ENCODE results near the gene HPCAL4. TPM values are rescaled to one million over a fixed set of nuclear protein-coding genes. Genes with fewer than 3 reads are reported as not detected.
A peak's percentile ranks its signal among the peaks of the same experiment; 100 is the strongest.

Gene HPCAL4
- total and polyA plus RNA-seq, 2 experiments from 2014 or later, result 0.08 to 1.2 TPM

GRCh38 chr1:39738622-39739366 lies 47.6 kb upstream of the HPCAL4 start, which contains the start of gene PPIE:
PPIE (plus strand) TSS chr1:39738882; CDS start chr1:39738901, 19 bp downstream.
- H3K4me1 ChIP-seq (ENCODE audit: insufficient read depth), result peaks cover 9% of the 10 kb centered on the region; the same call in 1 of the 2 replicates
- Mint-ChIP-seq H3K9me3 (no peaks in the 10 kb centered on the region; the same call in 1 of the 3 replicates), H3K4me3 (peak within 1 kb of the TSS; percentile 97), H3K27me3 (ENCODE audit: insufficient read depth, low read depth, poor library complexity) (peaks cover 25% of the 10 kb centered on the region), H3K4me1 (peaks cover 7% of the 10 kb centered on the region), H3K27ac (peak within 1 kb of the TSS; percentile 72; the same call in 1 of the 2 replicates), H3K36me3 (ENCODE audit: low read depth) (peaks cover 23% of the 10 kb centered on the region)
- no peaks in the 10 kb centered on the region for H3F3A ChIP-seq (replicated peaks; ENCODE audit: low read depth)
- H3K79me2 ChIP-seq (replicated peaks; ENCODE audit: insufficient read depth), result peaks cover 3% of the 10 kb centered on the region
- peak within 1 kb of the TSS; percentile 86 for H3K4me2 ChIP-seq
- peak; percentile 98 for DNase-seq (ENCODE audit: low spot score)
- peaks cover 12% of the 10 kb centered on the region; the same call in 1 of the 2 replicates for H3K9me2 ChIP-seq (ENCODE audit: insufficient read depth)
- 0 out of 2 replicates have a peak within 1 kb of the TSS, but pooled peaks have one; percentile 45 for H3K27ac ChIP-seq (ENCODE audit: low read depth)
- H4K20me1 ChIP-seq (replicated peaks; ENCODE audit: insufficient read depth), result peaks cover 19% of the 10 kb centered on the region
- TF ChIP-seq, protein P1, sequence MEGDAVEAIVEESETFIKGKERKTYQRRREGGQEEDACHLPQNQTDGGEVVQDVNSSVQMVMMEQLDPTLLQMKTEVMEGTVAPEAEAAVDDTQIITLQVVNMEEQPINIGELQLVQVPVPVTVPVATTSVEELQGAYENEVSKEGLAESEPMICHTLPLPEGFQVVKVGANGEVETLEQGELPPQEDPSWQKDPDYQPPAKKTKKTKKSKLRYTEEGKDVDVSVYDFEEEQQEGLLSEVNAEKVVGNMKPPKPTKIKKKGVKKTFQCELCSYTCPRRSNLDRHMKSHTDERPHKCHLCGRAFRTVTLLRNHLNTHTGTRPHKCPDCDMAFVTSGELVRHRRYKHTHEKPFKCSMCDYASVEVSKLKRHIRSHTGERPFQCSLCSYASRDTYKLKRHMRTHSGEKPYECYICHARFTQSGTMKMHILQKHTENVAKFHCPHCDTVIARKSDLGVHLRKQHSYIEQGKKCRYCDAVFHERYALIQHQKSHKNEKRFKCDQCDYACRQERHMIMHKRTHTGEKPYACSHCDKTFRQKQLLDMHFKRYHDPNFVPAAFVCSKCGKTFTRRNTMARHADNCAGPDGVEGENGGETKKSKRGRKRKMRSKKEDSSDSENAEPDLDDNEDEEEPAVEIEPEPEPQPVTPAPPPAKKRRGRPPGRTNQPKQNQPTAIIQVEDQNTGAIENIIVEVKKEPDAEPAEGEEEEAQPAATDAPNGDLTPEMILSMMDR (conservative IDR thresholded peaks at IDR 0.05; ENCODE audit: low read depth in 2 of 2), result no peak
- TF ChIP-seq POLR2AphosphoS5 (IDR thresholded peaks at IDR 0.05; ENCODE audit: low read depth) (peak; percentile 88), CREB1 (CRISPR knock-in tag; IDR thresholded peaks at IDR 0.05; ENCODE audit: low read depth) (peak; percentile 22; the same call in 1 of the 2 replicates)
- peak; percentile 98 for ATAC-seq
- H3K4me3 ChIP-seq, result peak within 1 kb of the TSS; percentile 78
- H3K27me3 ChIP-seq (ENCODE audit: insufficient read depth), result peaks cover 43% of the 10 kb centered on the region
- peak within 1 kb of the TSS; percentile 100 for H2AFZ ChIP-seq
- H3K36me3 ChIP-seq (ENCODE audit: insufficient read depth), result peaks cover 28% of the 10 kb centered on the region

DNA sequence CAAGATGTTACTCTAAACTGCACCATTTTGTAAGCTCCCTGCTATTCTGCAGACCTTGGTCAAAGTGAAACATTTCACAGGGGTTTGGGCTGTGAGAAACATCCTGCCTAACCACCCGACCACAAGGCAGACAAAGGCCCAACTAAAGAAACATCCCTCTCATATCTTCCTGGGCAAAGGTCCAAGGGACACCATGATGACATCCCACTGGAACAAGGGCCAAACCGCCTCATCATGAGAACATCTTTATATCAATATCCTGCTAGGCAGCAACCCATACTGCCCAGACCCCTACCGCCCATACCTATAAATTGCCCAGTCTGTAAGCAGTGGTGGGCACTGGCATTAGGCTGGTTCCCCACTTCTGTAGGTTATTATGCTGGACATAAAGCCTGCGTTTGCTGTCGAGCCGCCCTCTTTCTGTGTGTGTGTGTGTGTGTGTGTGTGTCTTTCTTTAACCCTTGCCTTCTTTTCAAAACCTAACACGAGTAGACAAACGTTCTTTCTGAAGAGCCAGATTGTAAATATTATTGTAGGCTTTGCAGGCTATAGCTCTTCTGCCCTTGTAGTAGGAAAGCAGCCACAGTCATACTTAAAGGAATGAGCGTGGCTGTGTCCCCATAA lies 46.4 kb upstream of the HPCAL4 start:
- Histone ChIP-seq H3F3A (replicated peaks; ENCODE audit: low read depth) (no peaks in the 10 kb centered on the region), H3K79me2 (replicated peaks; ENCODE audit: insufficient read depth) (peaks cover 3% of the 10 kb centered on the region), H3K9me2 (ENCODE audit: insufficient read depth) (peaks cover 12% of the 10 kb centered on the region; the same call in 1 of the 2 replicates), H3K4me3 (no peak overlapping the region), H2AFZ (0 out of 2 replicates have a peak overlapping the region, but pooled peaks have one; percentile 66), H4K20me1 (replicated peaks; ENCODE audit: insufficient read depth) (peaks cover 12% of the 10 kb centered on the region), H3K36me3 (ENCODE audit: insufficient read depth) (peaks cover 17% of the 10 kb centered on the region), H3K27me3 (ENCODE audit: insufficient read depth) (peaks cover 55% of the 10 kb centered on the region), H3K27ac (ENCODE audit: low read depth) (no peak overlapping the region), H3K4me1 (ENCODE audit: insufficient read depth) (peaks cover 9% of the 10 kb centered on the region; the same call in 1 of the 2 replicates), H3K4me2 (no peak overlapping the region)
- H3K27ac Mint-ChIP-seq, result no peak overlapping the region
- peaks cover 14% of the 10 kb centered on the region for H3K36me3 Mint-ChIP-seq (ENCODE audit: low read depth)
- H3K9me3 Mint-ChIP-seq, result no peaks in the 10 kb centered on the region; the same call in 1 of the 3 replicates
- ATAC-seq, result no peak
- DNase-seq (ENCODE audit: low spot score), result no peak
- peaks cover 7% of the 10 kb centered on the region for H3K4me1 Mint-ChIP-seq
- no peak overlapping the region; the same call in 2 of the 3 replicates for H3K4me3 Mint-ChIP-seq
- H3K27me3 Mint-ChIP-seq (ENCODE audit: insufficient read depth, low read depth, poor library complexity), result peaks cover 35% of the 10 kb centered on the region
- no peak for TF ChIP-seq JUNB (IDR thresholded peaks at IDR 0.05; ENCODE audit: unreplicated experiment)
- no peak for TF ChIP-seq EZH2 (IDR thresholded peaks at IDR 0.05; ENCODE audit: low read depth, unreplicated experiment)
- TF ChIP-seq REST (IDR thresholded peaks at IDR 0.05; ENCODE audit: unreplicated experiment), result no peak
- TF ChIP-seq CREB1 (CRISPR knock-in tag; IDR thresholded peaks at IDR 0.05; ENCODE audit: low read depth), result no peak
- TF ChIP-seq POLR2AphosphoS5 (IDR thresholded peaks at IDR 0.05; ENCODE audit: low read depth), result no peak

Data from GM23338 (cell line).